ENCODE measurements around the gene GPR18. TPM values are rescaled to one million over a fixed set of nuclear protein-coding genes. Genes with fewer than 3 reads are reported as not detected.

GPR18 gene
- total RNA-seq, 1 experiment from 2014 or later: not detected

GRCh38 chr13:99263126-99263785, 5.1 kb upstream of the GPR18 start:
- no CpG with 5 or more reads among the region's 7 CpGs for WGBS (ENCODE audit: extremely low coverage, insufficient read length, low lambda C conversion rate)
- Histone ChIP-seq H3K4ac (ENCODE audit: low read depth, low read length) (no peak overlapping the region), H3K4me1 (ENCODE audit: insufficient read depth, low read length) (no peaks in the 10 kb centered on the region)

More at GRCh38 chr13:99263126-99263785, 5.1 kb upstream of the GPR18 start:
- H2BK20ac ChIP-seq (ENCODE audit: low read depth, low read length, poor library complexity, severe bottlenecking): no peak overlapping the region
- H3K79me1 ChIP-seq (ENCODE audit: insufficient read depth, low read depth, low read length, poor library complexity, severe bottlenecking): no peaks in the 10 kb centered on the region
- Mint-ChIP-seq H3K27me3 (ENCODE audit: low read depth) (no peaks in the 10 kb centered on the region; the same call in 1 of the 2 replicates), H3K36me3 (ENCODE audit: insufficient read depth in 1 of 3, low read depth in 3 of 3) (peaks cover 0 to 3% (median 2%) of the 10 kb centered on the region in 3 experiments; a peak in 3 of 7 replicates), H3K27ac (no peak overlapping the region), H3K9me3 (no peaks in the 10 kb centered on the region), H3K4me3 (no peak overlapping the region), H3K4me1 (peaks cover 3 to 7% of the 10 kb centered on the region in 2 experiments; a peak in 2 of 4 replicates)
- no peaks in the 10 kb centered on the region for H3K27me3 ChIP-seq (ENCODE audit: insufficient read depth, low read length)
- no peak overlapping the region for H2BK12ac ChIP-seq (ENCODE audit: insufficient read length, low read depth, low read length)
- no peaks in the 10 kb centered on the region for H3K79me2 ChIP-seq (ENCODE audit: insufficient read depth, low read length)
- H4K8ac ChIP-seq (replicated peaks; ENCODE audit: insufficient read length, low read depth, low read length): no peak overlapping the region
- no peak overlapping the region for H2BK5ac ChIP-seq (ENCODE audit: insufficient read length, low read length)
- H4K20me1 ChIP-seq (ENCODE audit: control insufficient read depth, insufficient read depth, insufficient read length): no peaks in the 10 kb centered on the region
- no peak overlapping the region for H4K91ac ChIP-seq (ENCODE audit: insufficient read length, low read depth, low read length)
- no peak overlapping the region for H3K9ac ChIP-seq (ENCODE audit: extremely low read depth, insufficient read length, low read length)
- H2BK120ac ChIP-seq (ENCODE audit: low read depth, low read length, poor library complexity, severe bottlenecking): no peak overlapping the region
- no peak overlapping the region for H2AK5ac ChIP-seq (ENCODE audit: insufficient read length, low read length)
- no peak for TF ChIP-seq CTCF (conservative IDR thresholded peaks at IDR 0.05)
- DNase-seq: no peak
- H3K23me2 ChIP-seq (ENCODE audit: insufficient read length, low read depth, low read length, poor library complexity, severe bottlenecking): no peaks in the 10 kb centered on the region
- no peak overlapping the region for H4K5ac ChIP-seq (ENCODE audit: insufficient read length, low read depth, low read length)
- H3K56ac ChIP-seq (ENCODE audit: insufficient read length, low read depth, low read length): no peak overlapping the region
- no peaks in the 10 kb centered on the region for H3K9me3 ChIP-seq (ENCODE audit: control insufficient read depth, low read depth, low read length)
- H3K23ac ChIP-seq (ENCODE audit: insufficient read length, low read depth, low read length): no peak overlapping the region
- no peak overlapping the region for H2BK15ac ChIP-seq (ENCODE audit: low read depth, low read length)
- H2AFZ ChIP-seq (ENCODE audit: low read length): no peak overlapping the region
- H3K18ac ChIP-seq (ENCODE audit: insufficient read length, low read depth, low read length): no peak overlapping the region
- no peak overlapping the region for H3K4me2 ChIP-seq (ENCODE audit: insufficient read depth, insufficient read length, low read length)
- H3K14ac ChIP-seq (ENCODE audit: insufficient read depth, low read length): no peak overlapping the region
- no peak overlapping the region for H3T11ph ChIP-seq (ENCODE audit: low read length)
- no peak overlapping the region for H3K27ac ChIP-seq (ENCODE audit: insufficient read length, low read depth, low read length)

Data from H9 (cell line).